Activated B cell treated with CpG ODN at 0.5 μM for 24 hours (primary cell): ENCODE results near the gene KHSRP. TPM values are rescaled to one million over a fixed set of nuclear protein-coding genes. Genes with fewer than 3 reads are reported as not detected.
A peak's percentile ranks its signal among the peaks of the same experiment; 100 is the strongest.

ENCODE experiments used
- ATAC-seq: fragments of 200-7000 bp; cut with Tn5 transposase; one replicate; pipeline ENCODE4 v1.10.0; 2021; ENCODE audit warnings: low read depth, mild to moderate bottlenecking, moderate library complexity
- CTCF ChIA-PET: fragments of 350-600 bp; sonication (Branson Sonifier 250); formaldehyde crosslinking; loops from one replicate; lab custom pipeline; 2021; ENCODE audit warnings: antibody characterized with exemption; lab: Charles Lee
- POLR2A ChIA-PET: fragments of 350-600 bp; sonication (Branson Sonifier 250); formaldehyde crosslinking; loops from one replicate; lab custom pipeline; 2021; ENCODE audit warnings: antibody characterized with exemption; lab: Charles Lee
- DNase-seq: peaks from one replicate; pipeline ENCODE4 v3.0.0; 2022
- H3K27ac Mint-ChIP-seq: one replicate; pipeline ENCODE4 v1.8.0; 2020; ENCODE audit warnings: mixed read lengths
- H3K27me3 Mint-ChIP-seq: one replicate; pipeline ENCODE4 v1.8.0; 2021; ENCODE audit warnings: mixed read lengths
- H3K36me3 Mint-ChIP-seq: one replicate; pipeline ENCODE4 v1.8.0; 2021; ENCODE audit warnings: low read depth, mixed read lengths
- H3K4me1 Mint-ChIP-seq: one replicate; pipeline ENCODE4 v1.8.0; 2021; ENCODE audit warnings: mixed read lengths
- H3K4me3 Mint-ChIP-seq: one replicate; pipeline ENCODE4 v1.8.0; 2020; ENCODE audit warnings: mild to moderate bottlenecking, mixed read lengths
- H3K9me3 Mint-ChIP-seq: one replicate; pipeline ENCODE4 v1.8.0; 2020; ENCODE audit warnings: mixed read lengths
- intact Hi-C: fragments of 100-400 bp; cut with micrococcal nuclease; formaldehyde crosslinking; loops from one replicate; pipeline ENCODE4 v1.15.1; 2024
- total RNA-seq: library from RNA; stranded (reverse); gene quantifications from 2 replicates; pipeline ENCODE4 v1.2.3, GENCODE V29; 2022
- TF ChIP-seq, protein P1 (sequence below): fragments of 200-600 bp; IDR thresholded peaks from one replicate; pipeline ENCODE4 v1.8.0; 2022; ENCODE audit warnings: antibody characterized with exemption, mild to moderate bottlenecking

The KHSRP gene
- total RNA-seq, 1 donor from 2014 or later, result 251 TPM

DNA sequence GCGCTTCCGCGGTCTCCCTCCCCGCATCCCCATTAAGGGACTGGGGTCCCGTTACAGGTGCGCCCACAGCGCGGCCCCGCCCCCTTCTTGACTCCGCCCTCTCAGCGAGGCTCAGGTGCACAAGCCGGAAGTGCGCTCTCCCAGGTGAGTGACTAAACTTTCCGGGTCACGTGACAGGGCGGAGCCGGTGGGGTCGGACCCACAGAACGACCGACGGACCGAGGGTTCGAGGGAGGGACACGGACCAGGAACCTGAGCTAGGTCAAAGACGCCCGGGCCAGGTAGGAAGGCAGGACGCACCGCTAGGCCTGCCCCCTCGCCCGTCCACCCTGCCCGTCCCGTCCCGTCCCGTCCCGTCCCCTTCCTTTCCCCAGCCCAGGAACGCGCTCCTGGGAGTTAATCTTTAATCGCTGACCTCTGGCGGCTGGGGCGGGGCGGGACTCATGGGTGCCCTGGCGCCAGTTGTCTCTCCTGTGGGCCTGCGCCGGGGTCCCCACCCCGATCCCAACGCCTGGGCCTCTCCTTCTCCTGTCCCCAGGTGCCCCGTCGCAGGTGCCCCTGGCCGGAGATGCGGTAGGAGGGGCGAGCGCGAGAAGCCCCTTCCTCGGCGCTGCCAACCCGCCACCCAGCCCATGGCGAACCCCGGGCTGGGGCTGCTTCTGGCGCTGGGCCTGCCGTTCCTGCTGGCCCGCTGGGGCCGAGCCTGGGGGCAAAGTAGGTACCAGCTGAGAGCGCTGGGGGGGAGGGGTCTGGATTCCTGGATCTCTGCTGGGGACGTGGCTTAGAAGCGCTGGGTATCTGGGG is 39.7 kb upstream of the KHSRP start, which contains the start of gene CRB3:
Gene CRB3 (plus strand): TSS at position 202 of the 804 bp plus-strand sequence. CDS start 431 bp downstream, at position 633.
- no peak for DNase-seq

DNA sequence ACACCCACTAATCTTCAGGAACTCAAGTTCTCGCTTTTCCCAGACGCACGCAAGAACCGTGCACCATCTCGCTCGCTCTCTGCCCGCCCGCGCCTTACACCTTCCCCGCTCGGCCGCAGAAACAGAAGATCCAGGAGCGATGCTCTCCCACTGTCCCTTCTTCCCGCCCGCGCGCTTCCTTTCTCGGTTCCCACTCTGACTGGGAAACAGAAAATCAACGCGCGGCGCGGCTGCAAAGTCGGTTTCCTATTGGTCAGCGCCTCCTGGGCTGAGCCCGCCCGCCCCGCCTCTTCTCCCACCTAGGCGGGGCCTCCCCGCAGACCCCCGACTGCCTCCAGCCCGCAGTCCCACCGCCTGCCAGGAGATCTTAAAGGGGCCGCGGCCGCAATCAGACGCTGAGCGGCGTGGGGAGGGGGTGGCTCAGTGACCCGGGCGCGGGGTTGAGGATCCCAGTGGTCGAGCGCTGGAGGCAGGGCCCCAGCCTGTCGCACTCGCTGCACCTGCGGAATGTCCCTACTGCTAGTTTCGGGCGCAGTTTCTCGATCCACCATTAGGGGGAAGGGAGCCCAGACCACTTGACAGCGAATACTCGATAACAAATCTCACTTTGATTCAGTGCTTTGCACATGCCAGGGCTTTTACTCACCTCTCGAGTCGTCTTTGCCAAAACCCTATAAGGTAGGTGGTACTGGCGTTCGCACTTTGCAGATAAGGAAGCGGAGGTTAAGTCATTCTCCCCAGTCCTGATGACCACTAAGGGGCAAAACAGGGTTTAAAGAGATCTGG is 35.7 kb upstream of the KHSRP start:
- ChIA-PET POLR2A (interaction anchor here (0.7 to 2.8 kb wide), 7 partner anchors 21 to 57 kb away, joined by 3 to 25 read pairs (median 4); partner anchors contain the start of genes DENND1C and KHSRP), CTCF (interaction anchor here (1.7 kb wide), 1 partner anchor 21 kb away, joined by 4 read pairs; the partner anchor contains the start of gene DENND1C)
- Mint-ChIP-seq H3K4me3 (peak overlapping the region; percentile 90), H3K36me3 (peaks cover 13% of the 10 kb centered on the region), H3K4me1 (peaks cover 42% of the 10 kb centered on the region), H3K27ac (peak overlapping the region; percentile 79), H3K27me3 (peaks cover 3% of the 10 kb centered on the region), H3K9me3 (no peaks in the 10 kb centered on the region)
- TF ChIP-seq, protein P1, sequence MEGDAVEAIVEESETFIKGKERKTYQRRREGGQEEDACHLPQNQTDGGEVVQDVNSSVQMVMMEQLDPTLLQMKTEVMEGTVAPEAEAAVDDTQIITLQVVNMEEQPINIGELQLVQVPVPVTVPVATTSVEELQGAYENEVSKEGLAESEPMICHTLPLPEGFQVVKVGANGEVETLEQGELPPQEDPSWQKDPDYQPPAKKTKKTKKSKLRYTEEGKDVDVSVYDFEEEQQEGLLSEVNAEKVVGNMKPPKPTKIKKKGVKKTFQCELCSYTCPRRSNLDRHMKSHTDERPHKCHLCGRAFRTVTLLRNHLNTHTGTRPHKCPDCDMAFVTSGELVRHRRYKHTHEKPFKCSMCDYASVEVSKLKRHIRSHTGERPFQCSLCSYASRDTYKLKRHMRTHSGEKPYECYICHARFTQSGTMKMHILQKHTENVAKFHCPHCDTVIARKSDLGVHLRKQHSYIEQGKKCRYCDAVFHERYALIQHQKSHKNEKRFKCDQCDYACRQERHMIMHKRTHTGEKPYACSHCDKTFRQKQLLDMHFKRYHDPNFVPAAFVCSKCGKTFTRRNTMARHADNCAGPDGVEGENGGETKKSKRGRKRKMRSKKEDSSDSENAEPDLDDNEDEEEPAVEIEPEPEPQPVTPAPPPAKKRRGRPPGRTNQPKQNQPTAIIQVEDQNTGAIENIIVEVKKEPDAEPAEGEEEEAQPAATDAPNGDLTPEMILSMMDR, result no peak
- peak; percentile 90 for DNase-seq
- intact Hi-C loops, result loop anchor here (1.0 kb wide), 8 partner anchors 21 to 403 kb away; partner anchors contain the start of genes DENND1C, GPR108, GTF2F1 and TUBB4A
- peak; percentile 82 for ATAC-seq

More for the DNA sequence above, 39.7 kb upstream of the KHSRP start, which contains the start of gene CRB3:
- no peak for ATAC-seq
- peak within 1 kb of the TSS; percentile 73 for H3K4me3 Mint-ChIP-seq
- H3K27me3 Mint-ChIP-seq, result peaks cover 3% of the 10 kb centered on the region
- H3K9me3 Mint-ChIP-seq, result no peaks in the 10 kb centered on the region
- intact Hi-C loops, result no loop called here
- CTCF ChIA-PET, result interaction anchor here (1.3 kb wide), 1 partner anchor 17 kb away, joined by 3 read pairs; the partner anchor contains the start of gene DENND1C
- peaks cover 21% of the 10 kb centered on the region for H3K36me3 Mint-ChIP-seq
- POLR2A ChIA-PET, result interaction anchor here (0.6 to 1.7 kb wide), 4 partner anchors 17 to 416 kb away, joined by 3 to 11 read pairs (median 10); partner anchors contain the start of gene DENND1C
- peak within 1 kb of the TSS; percentile 70 for H3K27ac Mint-ChIP-seq
- TF ChIP-seq, protein P1, result no peak
- H3K4me1 Mint-ChIP-seq, result peaks cover 28% of the 10 kb centered on the region

DNA sequence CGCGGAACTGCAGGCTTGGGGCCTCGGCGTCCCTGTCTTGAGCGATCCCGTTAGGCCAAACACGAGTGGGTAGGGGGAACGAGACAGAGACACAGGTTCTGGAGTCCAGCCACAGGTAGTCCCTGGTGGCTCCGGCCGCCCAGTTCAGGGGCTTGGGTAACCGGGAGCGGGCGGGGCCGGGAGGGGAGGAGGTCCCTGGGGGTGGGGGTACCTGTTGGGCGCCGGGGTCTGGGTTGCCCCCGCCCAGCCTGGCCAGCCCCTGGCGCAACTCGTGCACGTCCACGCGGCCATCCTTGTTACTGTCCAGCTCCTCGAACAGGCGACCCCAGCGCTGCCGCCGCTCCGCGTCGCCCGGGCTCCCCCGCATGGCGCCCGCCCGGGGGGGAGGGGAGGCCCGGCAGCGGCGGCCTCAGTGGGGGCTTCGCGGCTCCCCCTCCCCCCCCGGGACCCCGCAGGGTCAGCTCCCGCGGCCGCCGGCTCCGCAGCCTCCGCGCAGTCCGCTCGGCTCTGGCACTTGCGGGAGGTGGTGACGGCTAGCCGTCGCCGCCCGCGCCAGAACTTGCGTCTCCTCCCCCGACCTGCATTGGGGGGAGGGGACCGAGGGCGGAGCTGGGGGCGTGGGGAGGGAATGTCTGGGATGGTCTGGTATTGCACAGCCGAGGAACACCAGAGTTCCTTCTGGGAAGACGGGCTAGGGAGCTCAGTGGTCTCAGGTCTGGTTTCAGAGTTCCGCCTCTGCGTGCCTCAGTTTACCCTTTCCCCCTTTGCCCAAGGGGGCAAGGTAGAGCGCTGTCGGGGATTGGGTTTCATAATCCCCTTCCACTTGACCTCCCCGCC is 34.9 kb upstream of the KHSRP start, which contains the start of gene SLC25A23:
Gene SLC25A23 (minus strand): TSS at position 531 of the 837 bp plus-strand sequence. CDS start 164 bp downstream, at position 367.
- intact Hi-C loops, result loop anchor here (1.0 kb wide), 8 partner anchors 22 to 404 kb away; partner anchors contain the start of genes DENND1C, GPR108, GTF2F1 and TUBB4A
- TF ChIP-seq, protein P1, result no peak
- peak within 1 kb of the TSS; percentile 79 for H3K27ac Mint-ChIP-seq

DNA sequence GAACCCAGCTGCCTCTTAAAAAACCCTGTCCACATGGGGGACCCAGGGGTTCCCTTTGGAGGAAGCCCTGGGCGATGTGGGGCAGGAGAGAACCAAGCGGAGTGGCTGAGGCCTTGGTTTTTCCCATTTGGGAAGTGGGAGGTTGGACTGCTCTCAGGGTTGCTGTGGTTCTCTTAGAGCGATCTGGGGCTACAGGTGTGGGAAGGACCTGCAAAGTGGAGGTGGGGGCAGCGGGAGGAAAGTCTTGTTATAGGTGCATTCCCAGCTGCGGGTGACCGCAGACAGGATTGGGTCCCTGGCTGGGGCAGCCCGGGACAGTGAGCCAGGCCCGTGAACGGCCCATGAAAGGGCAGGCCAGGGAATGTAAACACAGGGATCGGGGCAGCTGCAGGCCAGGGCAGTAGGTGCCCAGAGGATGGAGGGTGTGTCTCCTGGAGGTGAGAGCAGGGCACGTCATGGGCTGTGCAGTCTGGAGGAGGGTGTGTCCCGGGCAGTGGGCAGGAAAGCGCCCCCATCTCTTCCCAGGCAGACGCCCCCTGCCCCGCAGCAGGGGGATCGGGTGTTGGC is 34.2 kb upstream of the KHSRP start:
- CTCF ChIA-PET, result interaction anchor here (1.7 kb wide), 1 partner anchor 22 kb away, joined by 4 read pairs; the partner anchor contains the start of gene DENND1C
- intact Hi-C loops, result no loop called here
- no peak for DNase-seq

More for the DNA sequence above, 34.9 kb upstream of the KHSRP start, which contains the start of gene SLC25A23:
- peaks cover 36% of the 10 kb centered on the region for H3K4me1 Mint-ChIP-seq
- ATAC-seq (peak; percentile 26), DNase-seq (peak; percentile 63)
- H3K9me3 Mint-ChIP-seq, result no peaks in the 10 kb centered on the region
- peak within 1 kb of the TSS; percentile 90 for H3K4me3 Mint-ChIP-seq
- H3K36me3 Mint-ChIP-seq, result peaks cover 20% of the 10 kb centered on the region
- H3K27me3 Mint-ChIP-seq, result no peaks in the 10 kb centered on the region
- CTCF ChIA-PET, result interaction anchor here (1.7 kb wide), 1 partner anchor 21 kb away, joined by 4 read pairs; the partner anchor contains the start of gene DENND1C
- POLR2A ChIA-PET, result interaction anchor here (0.6 to 2.8 kb wide), 10 partner anchors 19 to 128 kb away, joined by 3 to 25 read pairs (median 4); partner anchors contain the start of genes DENND1C and KHSRP

More for the DNA sequence above, 34.2 kb upstream of the KHSRP start:
- Mint-ChIP-seq H3K27me3 (no peaks in the 10 kb centered on the region), H3K27ac (peak overlapping the region; percentile 21), H3K9me3 (no peaks in the 10 kb centered on the region), H3K4me3 (peak overlapping the region; percentile 83), H3K4me1 (peaks cover 30% of the 10 kb centered on the region), H3K36me3 (peaks cover 27% of the 10 kb centered on the region)
- ATAC-seq, result no peak
- TF ChIP-seq, protein P1, result no peak
- POLR2A ChIA-PET, result interaction anchor here (0.6 to 2.8 kb wide), 9 partner anchors 20 to 129 kb away, joined by 3 to 25 read pairs (median 5); partner anchors contain the start of genes DENND1C and KHSRP
